Measurements from ENCODE around the gene MXRA7.
"Not testable (repeated sequence)": the region's sequence is repeated elsewhere in the genome, so short reads cannot be mapped to it uniquely, and the experiment has no call there.

- not testable (repeated sequence) for TF ChIP-seq POLR2A, POLR2AphosphoS5, CTCF, EP300 (IDR thresholded peaks at IDR 0.05)
Observed at GRCh38 chr17:76739568-76740115, 28.9 kb upstream of the MXRA7 start.
